Stimulated activated CD4-positive, alpha-beta T cell treated with anti-CD3 and anti-CD28 coated beads, Interleukin-12 subunit alpha, Interleukin-12 subunit beta, amount 100 ng/mL, for 24 hours (primary cell): ENCODE measurements around the gene C12orf43.

Source experiments
- DNase-seq, 2 experiments: peaks; one replicate each; pipeline ENCODE4 v3.0.0-alpha.2; 2020; ENCODE audit warnings: low read depth in 2 of 2

C12orf43 gene

DNA sequence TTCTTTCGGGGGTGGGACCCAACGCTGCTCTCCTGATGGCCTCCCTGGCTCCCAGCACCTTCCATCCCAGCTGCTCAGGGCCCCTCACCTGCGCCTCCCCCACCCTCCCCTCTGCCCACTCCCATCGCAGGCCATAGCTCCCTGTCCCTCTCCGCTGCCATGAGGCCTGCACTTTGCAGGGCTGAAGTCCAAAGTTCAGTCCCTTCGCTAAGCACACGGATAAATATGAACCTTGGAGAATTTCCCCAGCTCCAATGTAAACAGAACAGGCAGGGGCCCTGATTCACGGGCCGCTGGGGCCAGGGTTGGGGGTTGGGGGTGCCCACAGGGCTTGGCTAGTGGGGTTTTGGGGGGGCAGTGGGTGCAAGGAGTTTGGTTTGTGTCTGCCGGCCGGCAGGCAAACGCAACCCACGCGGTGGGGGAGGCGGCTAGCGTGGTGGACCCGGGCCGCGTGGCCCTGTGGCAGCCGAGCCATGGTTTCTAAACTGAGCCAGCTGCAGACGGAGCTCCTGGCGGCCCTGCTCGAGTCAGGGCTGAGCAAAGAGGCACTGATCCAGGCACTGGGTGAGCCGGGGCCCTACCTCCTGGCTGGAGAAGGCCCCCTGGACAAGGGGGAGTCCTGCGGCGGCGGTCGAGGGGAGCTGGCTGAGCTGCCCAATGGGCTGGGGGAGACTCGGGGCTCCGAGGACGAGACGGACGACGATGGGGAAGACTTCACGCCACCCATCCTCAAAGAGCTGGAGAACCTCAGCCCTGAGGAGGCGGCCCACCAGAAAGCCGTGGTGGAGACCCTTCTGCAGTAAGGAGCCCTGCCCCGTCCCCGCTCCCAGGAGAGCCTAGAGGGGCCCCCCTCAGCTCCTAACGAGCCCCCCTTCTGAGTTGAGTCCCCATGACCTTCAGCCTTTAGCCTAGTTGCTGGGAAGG lies 37.7 kb downstream of the C12orf43 start, which contains the start of gene HNF1A:
TSS of gene HNF1A (plus strand) at position 248 of the 924 bp plus-strand sequence. CDS start at position 474, 226 bp downstream.
- DNase-seq, result no peak

DNA sequence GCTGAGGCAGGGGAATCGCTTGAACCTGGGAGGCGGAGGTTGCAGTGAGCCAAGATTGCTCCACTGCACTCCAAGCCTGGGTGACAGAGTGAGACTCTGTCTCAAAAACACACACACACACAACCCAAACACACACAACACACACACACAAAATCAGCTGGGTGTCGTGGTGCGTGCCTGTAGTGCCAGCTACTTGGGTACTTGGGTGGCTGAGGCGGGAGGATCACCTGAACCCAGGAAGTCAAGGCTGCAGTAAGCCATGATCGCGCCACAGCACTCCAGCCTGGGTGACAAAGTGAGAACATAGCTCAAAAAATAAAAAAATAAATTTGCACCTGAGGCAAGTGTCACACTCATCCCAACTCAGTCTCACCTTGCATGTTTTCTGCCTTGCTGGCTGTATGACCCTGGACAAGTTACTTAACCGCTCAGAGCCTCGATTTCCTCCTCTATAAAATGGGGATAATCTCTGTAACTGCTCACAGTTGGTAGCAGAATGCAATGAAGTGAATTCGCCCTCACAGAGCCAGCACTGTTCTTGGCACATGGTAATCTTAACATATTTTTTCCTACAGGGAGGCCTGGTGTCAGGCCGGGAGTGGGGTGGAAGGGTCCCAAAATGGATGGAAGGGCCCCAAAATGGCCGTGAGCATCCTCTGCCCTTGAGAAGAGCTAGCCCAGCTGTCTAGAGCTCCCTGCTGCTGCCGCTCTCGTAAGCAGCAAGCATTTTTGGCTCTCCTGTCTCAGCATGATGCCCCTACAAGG lies 38.6 kb downstream of the C12orf43 start:
- no peak for DNase-seq

DNA sequence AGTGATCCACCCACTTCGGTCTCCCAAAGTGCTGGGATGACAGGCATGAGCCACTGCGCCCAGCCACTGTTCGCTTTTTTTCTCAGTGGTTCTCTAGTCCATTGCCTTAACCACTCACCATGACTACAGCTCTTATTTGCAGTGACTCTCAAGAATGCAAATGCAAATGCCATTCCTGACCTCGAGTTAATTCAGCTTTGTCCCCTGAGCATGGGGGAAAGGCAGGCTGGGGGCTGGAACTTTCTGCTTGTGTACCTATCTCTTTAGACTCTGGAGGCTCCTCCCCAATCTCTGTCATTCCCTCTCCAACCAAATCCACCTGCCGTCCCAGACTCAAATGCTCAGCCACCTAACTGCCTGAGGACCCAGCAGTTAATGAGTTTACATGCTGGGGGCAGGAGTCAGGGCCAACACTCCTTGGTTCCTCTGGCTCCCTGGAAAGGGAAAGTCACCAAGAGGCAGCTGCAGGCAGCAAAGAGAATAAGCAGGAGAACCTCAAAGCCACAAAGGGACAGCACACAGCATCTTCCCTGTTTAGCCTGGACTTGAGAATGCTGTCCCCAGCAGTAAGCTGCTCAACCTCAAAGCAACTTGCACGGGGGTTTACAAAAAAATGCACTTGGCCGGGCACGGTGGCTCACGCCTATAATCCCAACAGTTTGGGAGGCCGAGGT lies 43.3 kb downstream of the C12orf43 start:
- DNase-seq, result no peak

DNA sequence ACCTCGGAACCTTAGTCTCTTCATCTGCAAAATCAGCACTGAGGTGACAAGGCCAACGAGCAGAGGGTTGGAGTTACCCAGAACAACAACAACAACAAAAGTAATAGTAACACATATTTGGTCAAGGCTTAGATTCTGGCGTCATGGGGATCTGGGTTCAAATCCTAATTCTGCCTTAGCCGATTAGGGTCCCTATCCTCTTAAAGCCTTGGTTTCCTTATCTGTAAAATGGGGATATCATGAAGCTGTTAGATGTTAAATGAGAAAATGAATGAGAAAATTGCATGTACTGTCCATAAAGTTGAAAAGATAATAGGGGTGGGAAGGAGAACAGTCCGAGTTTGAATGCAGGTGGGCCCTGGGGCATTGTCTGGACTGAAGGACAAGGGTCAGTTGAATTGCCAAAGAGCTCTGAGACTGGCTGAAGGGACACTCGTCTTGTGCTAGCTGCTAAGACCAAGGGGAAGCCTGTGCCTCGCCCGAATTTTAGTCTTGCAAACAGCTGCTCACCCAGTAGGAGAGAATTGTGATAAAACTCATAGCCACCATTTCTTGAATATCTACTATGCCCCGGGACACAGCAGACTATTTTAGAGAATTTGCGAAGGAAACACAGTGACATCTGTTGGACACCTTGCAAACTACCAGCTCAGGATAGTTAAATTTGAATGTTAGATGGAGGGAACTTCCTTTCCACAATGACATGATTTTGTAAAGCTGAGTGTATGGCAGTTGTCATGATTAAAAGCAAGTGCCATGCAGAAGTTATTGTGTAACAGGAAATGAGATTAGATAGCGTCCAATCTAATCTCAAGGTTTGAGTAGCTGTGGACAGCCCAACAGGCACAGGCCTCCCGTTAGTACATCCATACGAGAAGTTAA lies 44.7 kb downstream of the C12orf43 start:
- peak in 1 of 2 experiments; percentile 8 for DNase-seq

DNA sequence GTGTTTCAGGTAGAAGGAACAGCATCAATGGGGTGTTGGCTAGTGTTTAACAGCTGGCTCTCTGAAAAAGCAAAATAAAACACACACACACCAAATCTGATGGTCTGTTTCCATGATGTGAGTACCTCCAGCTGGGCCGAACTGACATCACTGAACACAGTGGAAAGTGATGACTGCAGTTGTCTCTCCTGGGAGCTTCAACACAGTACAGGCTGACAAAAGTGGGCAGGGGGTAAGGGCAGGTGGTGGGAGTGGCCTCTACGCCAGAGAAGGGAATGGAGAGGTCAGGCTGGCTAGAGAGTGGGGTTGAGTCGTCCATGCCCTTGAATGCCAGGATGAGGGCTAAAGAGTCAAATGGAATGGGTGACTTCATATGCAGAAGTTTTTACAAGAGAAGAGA lies 46.0 kb downstream of the C12orf43 start:
- no peak for DNase-seq

DNA sequence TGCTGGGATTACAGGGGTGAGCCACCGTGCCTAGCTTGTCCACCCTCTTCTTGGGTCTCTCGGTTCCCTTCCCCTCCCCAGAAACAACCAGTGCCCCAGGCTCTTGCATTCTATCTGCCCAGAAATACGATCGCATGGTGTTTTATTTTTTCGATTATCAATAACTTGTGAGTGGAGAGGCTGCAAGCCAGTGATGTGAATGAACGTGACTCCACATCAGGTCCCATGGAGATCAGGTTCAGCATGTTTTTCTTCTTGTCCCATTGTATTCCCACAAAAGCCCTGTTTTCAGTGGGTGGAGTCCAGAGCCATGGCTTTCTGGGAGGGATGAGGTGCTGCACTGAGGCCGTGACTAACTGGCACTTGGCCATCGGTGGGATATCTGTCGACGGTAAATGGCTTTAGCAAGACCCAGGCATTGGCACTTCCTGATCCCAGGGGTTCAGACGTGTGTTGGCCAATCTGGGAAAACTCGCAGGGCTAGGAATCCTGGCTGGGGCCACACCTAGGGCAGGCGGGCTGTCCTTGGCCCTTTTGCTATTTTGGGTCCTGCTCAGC lies 50.7 kb downstream of the C12orf43 start:
- no peak for DNase-seq

DNA sequence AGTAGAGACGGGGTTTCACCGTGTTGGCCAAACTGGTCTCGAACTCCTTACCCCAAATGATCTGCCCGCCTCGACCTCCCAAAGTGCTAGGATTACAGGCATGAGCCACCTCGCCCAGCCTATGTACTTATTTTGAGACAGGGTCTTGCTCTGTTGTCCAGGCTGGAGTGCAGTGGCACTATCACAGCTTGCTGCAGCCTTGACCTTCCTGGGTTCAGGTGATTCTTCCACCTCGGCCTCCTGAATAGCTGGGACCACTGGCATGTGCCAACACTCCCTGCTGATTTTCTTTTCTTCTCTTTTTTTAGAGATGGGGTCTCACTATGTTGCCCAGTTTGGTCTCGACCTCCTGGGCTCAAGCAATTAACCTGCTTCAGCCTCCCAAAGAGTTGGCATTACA lies 52.0 kb downstream of the C12orf43 start:
- DNase-seq, result no peak

DNA sequence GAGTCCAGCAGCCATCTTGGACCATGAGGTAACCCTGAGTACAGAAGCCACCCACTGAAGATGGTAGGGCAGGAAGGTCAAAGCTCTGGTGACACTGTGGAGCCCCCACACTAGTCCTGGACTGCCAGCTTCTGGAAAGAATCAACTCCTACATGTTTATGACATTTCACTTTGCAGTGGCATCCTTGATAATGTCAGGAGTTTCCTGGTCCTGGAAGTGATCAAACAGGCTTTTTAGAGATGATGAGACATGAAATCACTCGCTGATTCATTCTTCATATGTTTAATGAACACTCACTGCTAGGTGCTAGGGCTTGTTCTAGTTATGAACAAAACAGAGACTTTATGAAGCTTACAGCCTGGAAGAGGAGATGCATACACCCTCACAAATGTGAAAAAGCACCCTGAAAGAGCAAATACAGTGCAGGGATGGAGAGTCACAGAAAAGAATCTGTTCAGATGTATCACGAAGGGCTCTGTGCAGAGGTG lies 53.7 kb downstream of the C12orf43 start:
- DNase-seq, result no peak

DNA sequence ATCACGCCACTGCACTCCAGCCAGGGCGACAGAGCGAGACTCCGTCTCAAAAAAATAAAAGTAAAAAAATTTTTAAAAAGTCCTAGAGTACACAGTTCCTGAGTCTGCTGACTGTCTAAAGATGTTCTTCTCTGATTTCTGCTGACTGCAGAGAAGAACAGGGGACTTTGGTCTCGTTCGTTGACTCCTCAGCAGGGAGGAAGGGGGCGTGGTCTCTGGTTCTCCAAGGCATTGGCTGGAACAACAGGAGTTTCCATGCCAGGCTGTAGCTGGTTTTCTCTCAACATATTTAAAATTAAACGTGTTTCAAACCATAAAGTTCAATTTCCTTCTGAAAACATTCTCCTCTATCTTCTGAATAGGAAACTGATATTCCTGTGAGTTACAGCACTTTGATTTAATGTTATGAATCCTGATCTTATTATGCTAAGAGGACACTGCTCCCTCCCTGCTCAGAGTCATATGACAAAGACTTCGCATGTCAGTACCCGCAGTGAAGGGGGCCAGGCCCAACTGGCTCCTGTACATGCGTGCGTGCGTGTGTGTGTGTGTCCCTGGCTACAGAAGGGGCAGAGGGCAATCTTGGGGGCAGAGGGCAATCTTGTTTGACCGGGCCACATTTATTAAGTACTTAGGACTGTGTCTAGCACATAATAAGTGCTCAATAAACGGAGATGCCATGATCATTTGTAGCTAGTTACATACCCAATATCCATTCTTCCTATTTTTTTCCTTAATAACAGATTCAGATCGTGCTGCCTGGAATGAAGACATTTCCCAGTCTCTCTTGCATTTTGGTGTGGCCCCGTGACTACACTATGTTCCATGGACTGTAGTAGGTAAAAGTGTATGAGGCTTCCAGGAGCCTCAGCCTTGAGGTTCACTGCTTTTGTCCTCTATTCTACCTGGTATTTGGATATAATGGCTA lies 54.4 kb downstream of the C12orf43 start:
- no peak for DNase-seq

DNA sequence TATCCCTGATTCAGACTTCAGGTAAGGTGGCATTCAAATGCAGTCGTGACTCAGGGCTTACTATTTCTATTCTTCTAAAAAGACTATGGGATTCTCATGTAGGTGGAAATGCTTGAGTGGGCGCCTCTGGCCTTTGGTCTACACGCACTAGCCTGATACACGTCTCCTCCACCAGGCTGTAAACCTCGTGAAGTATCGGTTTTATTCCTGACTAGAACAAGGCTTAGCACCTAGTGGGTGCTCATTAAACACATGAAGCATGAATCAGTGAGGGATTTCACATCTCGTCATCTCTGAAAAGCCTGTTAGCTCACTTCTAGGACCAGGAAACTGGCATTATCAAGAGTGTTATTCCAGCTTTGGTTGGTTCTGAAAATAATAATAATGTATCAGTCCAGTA lies 55.6 kb downstream of the C12orf43 start:
- DNase-seq, result peak in 1 of 2 experiments; percentile 10

DNA sequence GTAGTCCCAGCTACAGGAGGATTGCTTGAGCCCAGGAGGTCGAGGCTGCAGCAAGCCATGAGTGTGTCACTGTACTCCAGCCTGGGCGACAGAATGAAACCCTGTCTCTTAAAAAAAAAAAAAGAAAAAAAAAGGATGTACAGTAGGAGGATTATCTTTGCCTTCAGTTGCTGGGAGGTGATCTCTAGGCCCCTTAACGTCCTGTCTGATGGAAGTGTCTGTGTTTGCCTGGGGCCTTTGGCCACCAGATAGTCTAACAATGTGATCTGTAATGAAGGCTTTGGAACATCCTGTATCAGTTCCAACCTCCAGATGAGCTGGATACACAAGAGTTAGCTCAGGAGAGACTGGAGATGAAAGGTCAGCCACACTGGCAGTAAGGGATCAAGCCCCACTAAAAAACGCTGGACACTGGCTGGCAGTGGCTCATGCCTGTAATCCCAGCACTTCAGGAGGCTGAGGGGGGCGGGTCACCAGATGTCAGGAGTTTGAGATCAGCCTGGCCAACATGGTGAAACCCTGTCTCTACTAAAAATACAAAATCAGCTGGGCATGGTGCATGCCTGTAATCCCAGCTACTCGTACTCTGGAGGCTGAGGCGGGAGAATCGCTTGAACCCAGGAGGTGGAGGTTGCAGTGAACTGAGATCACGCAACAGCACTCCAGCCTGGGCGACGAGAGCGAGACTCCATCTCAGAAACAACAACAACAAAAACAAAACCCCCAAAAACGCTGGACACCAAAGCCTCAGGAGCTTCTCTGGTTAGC lies 57.0 kb downstream of the C12orf43 start:
- no peak for DNase-seq

DNA sequence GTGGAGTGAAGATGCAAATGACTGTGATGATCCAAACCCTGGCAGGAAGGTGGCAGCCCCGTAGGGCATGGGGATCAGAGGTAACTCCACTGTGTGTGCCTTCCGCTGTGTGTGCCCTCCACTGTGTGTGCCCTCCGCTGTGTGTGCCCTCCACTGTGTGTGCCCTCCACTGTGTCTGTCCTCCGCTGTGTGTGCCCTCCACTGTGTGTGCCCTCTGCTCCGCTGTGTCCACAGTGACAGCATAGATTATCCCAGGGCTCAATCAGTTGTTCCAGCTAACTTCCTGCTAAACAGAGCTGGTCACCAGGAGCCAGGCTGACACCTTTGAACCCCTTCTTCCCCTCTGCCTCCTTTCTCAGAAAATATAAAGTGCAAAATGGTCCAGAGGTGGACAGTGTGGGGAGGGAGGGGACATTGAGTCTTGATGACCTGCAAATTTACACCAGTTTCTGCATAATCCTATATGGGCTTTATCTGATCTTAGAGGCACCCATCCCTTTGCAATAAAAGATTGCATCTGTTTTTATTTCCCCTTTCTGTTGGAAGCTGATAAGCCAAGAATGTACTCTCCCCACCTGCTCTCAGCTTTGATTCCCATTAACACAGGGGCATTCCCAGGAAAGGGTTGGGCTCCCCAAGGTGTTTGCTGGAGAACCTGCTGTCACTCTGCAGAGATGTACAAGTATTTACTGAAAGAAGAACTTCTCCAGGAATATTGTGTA lies 59.5 kb downstream of the C12orf43 start:
- no peak for DNase-seq

DNA sequence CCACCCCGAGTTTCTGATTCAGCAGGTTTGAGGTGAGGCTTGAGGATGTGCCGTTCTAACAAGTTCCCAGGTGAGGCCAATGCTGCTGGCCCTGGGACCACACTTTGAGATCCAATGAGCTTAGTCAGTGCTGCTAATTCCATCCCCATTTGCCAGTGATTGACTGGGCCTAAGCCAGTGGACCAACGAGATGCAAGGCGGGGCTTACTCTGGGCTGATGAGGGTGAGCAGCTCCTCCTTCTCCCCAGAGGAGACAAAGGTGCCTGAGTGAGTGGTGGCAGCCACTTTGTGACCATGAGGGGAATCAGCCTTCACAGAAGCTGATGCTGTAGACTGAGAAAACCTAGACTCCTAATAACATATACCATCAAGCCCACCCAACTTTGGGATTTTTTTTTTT lies 61.1 kb downstream of the C12orf43 start:
- no peak for DNase-seq

DNA sequence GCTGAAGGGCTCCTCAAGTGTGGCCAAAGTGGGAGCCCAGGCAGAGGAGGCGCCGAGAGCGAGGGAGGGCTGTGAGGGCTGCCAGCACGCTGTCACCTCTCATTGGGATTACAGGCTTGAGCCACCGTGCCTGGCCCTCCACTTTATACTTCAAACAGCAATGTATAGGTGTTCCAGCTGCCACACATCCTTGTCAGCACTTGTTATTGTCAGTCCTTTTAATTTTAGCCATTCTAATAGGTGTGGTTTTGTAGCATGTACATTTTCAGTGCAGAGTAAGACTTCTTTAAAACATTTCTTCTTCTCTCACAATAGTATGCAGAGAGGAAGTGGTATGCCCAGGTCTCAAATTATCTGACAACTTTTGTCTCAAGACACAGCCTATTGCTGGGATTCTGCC lies 65.5 kb downstream of the C12orf43 start:
- DNase-seq, result no peak
